ENCODE data around the gene XIST.

- no peak for TF ChIP-seq CTCF (optimal IDR thresholded peaks at IDR 0.05 in 1 of 3, IDR thresholded peaks at IDR 0.05 in 1 of 3, conservative IDR thresholded peaks at IDR 0.05 in 1 of 3; ENCODE audit: extremely low read depth in 1 of 3, insufficient read depth in 2 of 3, low read length in 3 of 3)
- TF ChIP-seq EZH2 (IDR thresholded peaks at IDR 0.05; ENCODE audit: low read length), result no peak
These were observed 18.3 kb downstream of the XIST start for GRCh38 chrX:73834219-73834618.

All from keratinocyte (primary cell).